GM12891 (cell line): Measurements from ENCODE around the gene SGSM1.

Source experiments
- PAX5 ChIP-seq: IDR thresholded peaks from 2 replicates; pipeline ENCODE4 v1.6.1; 2011; ENCODE audit warnings: low read length, moderate library complexity, mild to moderate bottlenecking; ENCODE audit not compliant: insufficient read depth, severe bottlenecking
- POLR2A ChIP-seq: IDR thresholded peaks from 2 replicates; pipeline ENCODE4 v1.6.1; 2011; ENCODE audit warnings: low read depth, low read length, control low read depth
- POLR2AphosphoS5 ChIP-seq: IDR thresholded peaks from 2 replicates; pipeline ENCODE4 v1.6.1; 2011; ENCODE audit warnings: low read depth, low read length, control low read depth
- POU2F2 ChIP-seq: IDR thresholded peaks from 2 replicates; pipeline ENCODE4 v1.6.1; 2011; ENCODE audit warnings: low read depth, mild to moderate bottlenecking, control low read depth, low read length, moderate library complexity
- SPI1 ChIP-seq: IDR thresholded peaks from 2 replicates; pipeline ENCODE4 v1.6.1; 2011; ENCODE audit warnings: low read depth, low read length, control low read depth
- TAF1 ChIP-seq: IDR thresholded peaks from 2 replicates; pipeline ENCODE4 v1.6.1; 2011; ENCODE audit warnings: low read depth, low read length, control low read depth

GRCh38 chr22:24868979-24869378 lies 63.0 kb downstream of the SGSM1 start:
- TF ChIP-seq POLR2AphosphoS5 (no peak), POLR2A (no peak), TAF1 (no peak), SPI1 (no peak), POU2F2 (no peak), PAX5 (no peak)
